Gastrocnemius medialis (tissue), 4 donors: ENCODE results near the gene TMUB1. TPM values are rescaled to one million over a fixed set of nuclear protein-coding genes. Genes with fewer than 3 reads are reported as not detected.
A peak's percentile ranks its signal among the peaks of the same experiment; 100 is the strongest.

Experiments used
- ATAC-seq, 2 donors: fragments of 150-250 bp; one replicate each; pipeline ENCODE4 v1.9.1; 2016
- DNase-seq, 2 donors: peaks; one replicate each; pipeline ENCODE4 v3.0.0-alpha.2; 2019
- H3K27ac ChIP-seq, 4 donors: fragments of 200-600 bp; sonication (generic); 1 replicate in 1 of 4; 2 replicates in 3 of 4; pipeline ENCODE4 v1.5.1; 2016 to 2018; ENCODE audit warnings: mild to moderate bottlenecking in 2 of 4, moderate library complexity in 1 of 4
- H3K27me3 ChIP-seq, 3 donors: fragments of 200-600 bp; sonication (generic) in 2 of 3; 1 replicate in 1 of 3; 2 replicates in 2 of 3; pipeline versions ENCODE4 v1.5.1 to v1.6.0; 2016 to 2019; ENCODE audit warnings: mild to moderate bottlenecking in 1 of 3, moderate library complexity in 1 of 3
- H3K36me3 ChIP-seq, 2 donors: fragments of 200-600 bp; sonication (generic) in 1 of 2; one replicate each; pipeline ENCODE4 v1.5.1; 2017 to 2018
- H3K4me1 ChIP-seq, 2 donors: fragments of 200-600 bp; sonication (generic) in 1 of 2; one replicate each; pipeline ENCODE4 v1.5.1; 2016 to 2017; ENCODE audit warnings: mild to moderate bottlenecking in 2 of 2
- H3K4me3 ChIP-seq, 4 donors: fragments of 200-600 bp; sonication (generic) in 3 of 4; 1 replicate in 1 of 4; 2 replicates in 3 of 4; pipeline ENCODE4 v1.5.1; 2016 to 2019; ENCODE audit warnings: mild to moderate bottlenecking in 2 of 4
- H3K9me3 ChIP-seq, 3 donors: fragments of 200-600 bp; sonication (generic) in 2 of 3; 1 replicate in 1 of 3; 2 replicates in 2 of 3; pipeline ENCODE4 v1.5.1; 2016 to 2019
- POLR2A ChIP-seq, 2 donors: fragments of 450-650 bp; IDR thresholded peaks; one replicate each; pipeline ENCODE4 v1.6.1; 2017; ENCODE audit warnings: antibody characterized with exemption in 2 of 2, mild to moderate bottlenecking in 2 of 2, moderate library complexity in 2 of 2
- in situ Hi-C, 4 donors: fragments of 200-750 bp; cut with MboI; loops; one replicate each; pipeline versions ENCODE4 v1.15.0 to v1.8.0; 2017; ENCODE audit warnings: low sequenced_read_pairs in 4 of 4
- intact Hi-C: fragments of 100-400 bp; cut with DNase I; formaldehyde crosslinking; loops from one replicate; pipeline ENCODE4 v1.15.1; 2023; ENCODE audit warnings: low total_unique reads
- total RNA-seq, 4 donors: library from RNA; depleted of rRNA; stranded (reverse); fragments of >200 nt; gene quantifications; one replicate each; pipeline versions ENCODE4 v1.1.0 to v1.2.3, GENCODE V29; 2016
- TF ChIP-seq, protein P1 (sequence below), 5 experiments: fragments of 450-650 bp in 3 of 5; fragments of 200-600 bp in 2 of 5; sonication (generic) in 2 of 5; IDR thresholded peaks in 4 of 5; conservative IDR thresholded peaks in 1 of 5; 1 replicate in 4 of 5; 2 replicates in 1 of 5; pipeline ENCODE4 v1.5.1; 2016 to 2019; ENCODE audit warnings: antibody characterized with exemption in 5 of 5, mild to moderate bottlenecking in 3 of 5, moderate library complexity in 3 of 5

Gene TMUB1, protein sequence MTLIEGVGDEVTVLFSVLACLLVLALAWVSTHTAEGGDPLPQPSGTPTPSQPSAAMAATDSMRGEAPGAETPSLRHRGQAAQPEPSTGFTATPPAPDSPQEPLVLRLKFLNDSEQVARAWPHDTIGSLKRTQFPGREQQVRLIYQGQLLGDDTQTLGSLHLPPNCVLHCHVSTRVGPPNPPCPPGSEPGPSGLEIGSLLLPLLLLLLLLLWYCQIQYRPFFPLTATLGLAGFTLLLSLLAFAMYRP
- 100 to 1,000 TPM in 2 of 4 donors, 10 to 100 TPM in 2; 55.5 to 137 (median 97.4) TPM for total RNA-seq

DNA sequence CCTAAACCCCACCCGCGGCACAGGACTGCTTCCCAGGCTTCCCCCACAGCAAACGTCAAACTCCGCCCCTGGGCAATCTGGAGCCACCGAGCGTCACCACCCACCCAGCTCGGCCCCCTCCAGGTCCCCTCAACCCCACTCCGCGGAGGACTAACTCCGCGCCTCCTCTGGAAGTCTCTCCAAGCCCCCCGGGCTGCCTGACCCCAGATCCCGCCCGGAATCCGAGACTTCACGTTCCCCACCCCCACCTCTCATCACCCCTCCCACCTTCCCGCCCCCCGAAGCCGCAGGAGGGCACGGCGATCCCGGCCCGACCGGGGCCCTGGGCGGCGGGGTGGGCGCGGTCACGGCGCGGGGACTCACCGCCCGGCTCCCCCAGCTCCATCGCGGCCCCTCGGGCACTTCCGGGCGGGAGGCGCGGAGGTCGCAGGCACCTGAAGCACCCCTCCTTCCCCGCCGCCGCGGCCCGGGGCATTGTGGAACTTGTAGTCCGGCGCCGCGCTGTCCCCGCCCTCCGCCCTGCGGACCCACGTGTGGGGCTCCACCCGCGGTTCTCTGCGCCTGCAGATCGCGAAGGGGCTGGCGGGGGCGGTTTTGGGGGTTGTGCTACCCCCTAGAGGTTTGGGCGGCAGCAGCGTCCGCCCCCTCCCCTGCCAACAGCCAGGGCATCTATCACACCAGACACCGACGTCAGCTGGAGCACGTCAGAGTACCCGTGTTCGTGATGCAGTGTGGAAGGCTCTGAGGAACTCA lies at the start of gene TMUB1:
TSS of gene TMUB1 (minus strand) at position 423 of the 753 bp plus-strand sequence. CDS start 930 bp downstream, outside the sequence.
- H3K4me1 ChIP-seq, result peaks cover 41 to 54% of the 10 kb centered on the region in 2 donors
- H3K27ac ChIP-seq, result peak within 1 kb of the TSS; percentile 90 to 99 (median 94)
- H3K4me3 ChIP-seq, result peak within 1 kb of the TSS; percentile 70 to 99 (median 92)
- in situ Hi-C loops, result no loop called here
- no peaks in the 10 kb centered on the region for H3K27me3 ChIP-seq
- H3K9me3 ChIP-seq, result no peaks in the 10 kb centered on the region
- peak; percentile 75 to 84 for TF ChIP-seq POLR2A (IDR thresholded peaks at IDR 0.05)
- TF ChIP-seq, protein P1, sequence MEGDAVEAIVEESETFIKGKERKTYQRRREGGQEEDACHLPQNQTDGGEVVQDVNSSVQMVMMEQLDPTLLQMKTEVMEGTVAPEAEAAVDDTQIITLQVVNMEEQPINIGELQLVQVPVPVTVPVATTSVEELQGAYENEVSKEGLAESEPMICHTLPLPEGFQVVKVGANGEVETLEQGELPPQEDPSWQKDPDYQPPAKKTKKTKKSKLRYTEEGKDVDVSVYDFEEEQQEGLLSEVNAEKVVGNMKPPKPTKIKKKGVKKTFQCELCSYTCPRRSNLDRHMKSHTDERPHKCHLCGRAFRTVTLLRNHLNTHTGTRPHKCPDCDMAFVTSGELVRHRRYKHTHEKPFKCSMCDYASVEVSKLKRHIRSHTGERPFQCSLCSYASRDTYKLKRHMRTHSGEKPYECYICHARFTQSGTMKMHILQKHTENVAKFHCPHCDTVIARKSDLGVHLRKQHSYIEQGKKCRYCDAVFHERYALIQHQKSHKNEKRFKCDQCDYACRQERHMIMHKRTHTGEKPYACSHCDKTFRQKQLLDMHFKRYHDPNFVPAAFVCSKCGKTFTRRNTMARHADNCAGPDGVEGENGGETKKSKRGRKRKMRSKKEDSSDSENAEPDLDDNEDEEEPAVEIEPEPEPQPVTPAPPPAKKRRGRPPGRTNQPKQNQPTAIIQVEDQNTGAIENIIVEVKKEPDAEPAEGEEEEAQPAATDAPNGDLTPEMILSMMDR (IDR thresholded peaks at IDR 0.05 in 4 of 5, conservative IDR thresholded peaks at IDR 0.05 in 1 of 5), result no peak
- ATAC-seq (peak; percentile 27 to 36), DNase-seq (peak; percentile 66 to 71)
- intact Hi-C loops, result loop anchor here (5.0 to 10.0 kb wide), 4 partner anchors 104 to 1382 kb away; partner anchors contain the start of genes ASB10 and SMARCD3
- no peaks in the 10 kb centered on the region for H3K36me3 ChIP-seq

DNA sequence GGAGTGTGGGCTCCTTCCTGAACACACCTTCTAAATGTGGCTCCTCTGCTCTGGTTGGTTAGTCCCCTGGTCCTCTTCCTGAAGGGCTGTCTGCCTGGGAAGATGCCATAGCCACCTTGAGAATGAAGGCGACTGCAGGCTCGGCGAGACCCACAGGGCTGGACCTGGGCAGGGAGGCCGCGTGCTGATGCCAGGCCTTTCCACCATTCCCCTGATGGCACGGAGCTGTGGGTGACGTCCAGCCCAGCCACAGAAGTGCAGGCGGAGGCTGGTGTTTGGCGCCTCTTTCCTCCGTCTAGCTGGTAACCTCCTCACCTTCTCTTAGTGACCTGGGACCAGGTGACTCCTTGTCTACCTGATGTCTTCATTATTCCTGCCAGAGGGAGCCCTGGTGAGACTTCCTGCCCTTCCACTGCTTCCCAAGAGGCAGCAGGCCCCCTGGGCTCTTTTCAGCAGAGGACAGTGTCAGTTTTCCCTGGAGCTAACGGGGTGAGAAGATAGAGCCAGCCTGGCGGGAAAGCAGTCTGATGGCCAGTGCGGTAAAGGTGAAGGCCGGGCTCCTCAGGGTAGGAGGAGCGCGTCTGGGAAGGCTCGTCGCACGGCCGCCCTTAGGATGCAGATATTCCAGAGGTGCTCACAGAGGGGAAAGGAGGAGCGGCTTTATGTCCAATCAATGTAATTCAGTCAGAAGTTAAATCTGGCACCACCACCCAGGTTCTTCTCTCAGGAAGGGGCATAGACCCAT lies 49.3 kb upstream of the TMUB1 start:
- intact Hi-C loops (no loop called here), in situ Hi-C loops (no loop called here)
- peaks cover 0 to 42% of the 10 kb centered on the region in 2 donors for H3K36me3 ChIP-seq
- ATAC-seq (no peak), DNase-seq (no peak)
- H3K27ac ChIP-seq, result no peak overlapping the region
- no peak overlapping the region for H3K4me3 ChIP-seq
- no peak for TF ChIP-seq POLR2A (IDR thresholded peaks at IDR 0.05)
- TF ChIP-seq, protein P1 (IDR thresholded peaks at IDR 0.05 in 4 of 5, conservative IDR thresholded peaks at IDR 0.05 in 1 of 5), result no peak
- H3K4me1 ChIP-seq, result peaks cover 0 to 3% of the 10 kb centered on the region in 2 donors
- no peaks in the 10 kb centered on the region for H3K27me3 ChIP-seq
- H3K9me3 ChIP-seq, result no peaks in the 10 kb centered on the region

DNA sequence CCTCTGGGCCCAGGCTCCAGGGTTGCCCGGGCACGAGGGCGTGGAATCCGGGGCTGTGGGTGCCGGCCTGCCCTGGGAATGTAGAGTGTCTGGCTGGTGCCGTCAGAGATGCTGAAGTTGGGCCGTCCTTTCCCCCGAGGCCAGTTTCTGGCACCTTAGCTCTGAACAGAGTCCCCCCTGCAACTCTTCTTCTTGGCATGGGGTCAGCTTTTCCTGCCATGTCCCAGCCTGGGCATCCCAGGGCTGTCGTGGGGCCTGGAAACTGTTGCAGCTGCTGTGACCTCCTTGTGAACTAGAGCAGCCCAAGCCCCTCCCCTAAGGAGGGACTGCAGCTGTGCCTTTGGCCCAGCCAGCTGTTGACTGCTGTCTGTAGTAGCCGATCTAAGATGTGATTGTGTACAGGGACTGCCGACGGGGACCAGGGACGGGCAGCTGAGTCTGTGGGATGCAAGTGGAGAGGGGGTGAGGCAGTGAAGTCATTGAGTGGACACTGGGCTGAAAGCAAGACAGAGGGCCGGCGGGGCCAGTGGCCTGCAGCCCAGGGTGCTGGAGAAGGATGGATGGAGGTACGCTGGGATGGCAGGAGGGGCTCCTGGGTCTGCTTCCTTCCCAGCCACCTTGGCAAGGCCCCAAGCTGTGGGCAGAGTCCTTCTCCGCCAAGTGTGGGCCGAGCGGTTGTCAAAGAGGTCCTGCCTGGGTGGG lies 48.5 kb upstream of the TMUB1 start:
- Histone ChIP-seq H3K9me3 (no peaks in the 10 kb centered on the region), H3K4me1 (peaks cover 0 to 3% of the 10 kb centered on the region in 2 donors), H3K36me3 (peaks cover 0 to 42% of the 10 kb centered on the region in 2 donors), H3K27ac (no peak overlapping the region), H3K27me3 (no peaks in the 10 kb centered on the region), H3K4me3 (no peak overlapping the region)
- TF ChIP-seq, protein P1 (IDR thresholded peaks at IDR 0.05 in 4 of 5, conservative IDR thresholded peaks at IDR 0.05 in 1 of 5), result no peak
- TF ChIP-seq POLR2A (IDR thresholded peaks at IDR 0.05), result no peak
- DNase-seq, result no peak
- in situ Hi-C loops (no loop called here), intact Hi-C loops (no loop called here)
- no peak for ATAC-seq

DNA sequence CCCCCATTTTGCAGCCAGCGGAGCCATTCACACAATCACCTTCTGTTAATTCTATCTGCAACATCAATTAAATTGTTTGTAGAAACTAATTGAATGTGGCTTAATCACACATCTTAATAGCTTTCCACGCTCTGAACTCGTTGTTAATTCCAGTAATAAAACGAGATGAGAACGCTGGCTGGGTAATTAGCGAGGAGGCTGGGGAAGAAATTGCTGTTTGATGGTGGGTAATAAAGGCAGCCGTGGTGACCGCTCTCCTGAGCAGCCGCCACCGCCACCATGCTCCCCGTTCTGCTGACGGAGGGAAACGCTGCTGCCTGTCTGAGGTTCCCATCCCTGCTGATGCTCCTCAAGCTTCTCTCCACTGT lies 47.9 kb upstream of the TMUB1 start:
- Histone ChIP-seq H3K36me3 (peaks cover 0 to 39% of the 10 kb centered on the region in 2 donors), H3K4me3 (no peak overlapping the region), H3K4me1 (peaks cover 0 to 5% of the 10 kb centered on the region in 2 donors), H3K9me3 (no peaks in the 10 kb centered on the region), H3K27ac (no peak overlapping the region), H3K27me3 (no peaks in the 10 kb centered on the region)
- intact Hi-C loops (no loop called here), in situ Hi-C loops (no loop called here)
- ATAC-seq, result no peak
- TF ChIP-seq, protein P1 (IDR thresholded peaks at IDR 0.05 in 4 of 5, conservative IDR thresholded peaks at IDR 0.05 in 1 of 5), result no peak
- TF ChIP-seq POLR2A (IDR thresholded peaks at IDR 0.05), result no peak
- DNase-seq, result no peak
